HG03432 (cell line): ENCODE data around the gene TMPO.
"Not testable (repeated sequence)": the region's sequence is repeated elsewhere in the genome, so short reads cannot be mapped to it uniquely, and the experiment has no call there.

Experiments
- ATAC-seq: cut with Tn5 transposase; IDR thresholded peaks from one replicate; pipeline ENCODE4 v1.9.1; 2021; ENCODE audit warnings: mild to moderate bottlenecking, moderate library complexity; ENCODE audit not compliant: unreplicated experiment

TMPO gene

DNA sequence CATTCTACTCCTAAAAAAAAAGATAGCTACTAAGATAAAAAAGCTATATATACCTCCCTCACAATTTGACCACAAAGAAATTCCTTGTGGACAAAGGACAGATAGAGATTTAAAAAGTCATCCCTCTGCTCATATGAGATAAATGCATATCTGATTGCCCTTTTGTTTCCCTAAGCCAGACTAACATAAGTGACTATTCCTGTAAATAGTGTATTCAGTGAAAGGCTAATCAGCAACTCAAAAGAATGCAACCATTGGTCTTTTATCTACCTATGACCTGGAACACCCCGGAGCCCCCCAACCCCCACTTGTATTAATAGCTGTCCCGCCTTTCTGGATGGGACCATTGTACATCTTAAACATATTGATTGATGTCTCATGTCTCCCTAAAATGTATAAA is 6.3 kb upstream of the TMPO start:
- ATAC-seq, result no peak

DNA sequence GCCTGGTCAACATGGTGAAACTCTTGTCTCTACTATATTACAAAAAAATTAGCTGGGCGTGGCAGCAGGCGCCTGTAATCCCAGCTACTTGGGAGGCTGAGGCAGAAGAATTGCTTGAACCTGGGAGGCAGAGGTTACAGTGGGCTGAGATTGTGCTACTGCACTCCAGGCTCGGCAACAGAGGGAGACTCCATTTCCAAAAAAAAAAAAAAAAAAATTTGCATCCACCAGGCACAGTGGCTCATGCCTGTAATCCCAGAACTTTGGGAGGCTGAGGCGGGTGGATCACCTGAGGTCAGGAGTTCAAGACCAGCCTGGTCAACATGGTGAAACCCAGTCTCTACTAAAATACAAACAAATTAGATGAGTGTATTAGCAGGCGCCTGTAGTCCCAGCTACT is 3.6 kb upstream of the TMPO start:
- not testable (repeated sequence) for ATAC-seq

DNA sequence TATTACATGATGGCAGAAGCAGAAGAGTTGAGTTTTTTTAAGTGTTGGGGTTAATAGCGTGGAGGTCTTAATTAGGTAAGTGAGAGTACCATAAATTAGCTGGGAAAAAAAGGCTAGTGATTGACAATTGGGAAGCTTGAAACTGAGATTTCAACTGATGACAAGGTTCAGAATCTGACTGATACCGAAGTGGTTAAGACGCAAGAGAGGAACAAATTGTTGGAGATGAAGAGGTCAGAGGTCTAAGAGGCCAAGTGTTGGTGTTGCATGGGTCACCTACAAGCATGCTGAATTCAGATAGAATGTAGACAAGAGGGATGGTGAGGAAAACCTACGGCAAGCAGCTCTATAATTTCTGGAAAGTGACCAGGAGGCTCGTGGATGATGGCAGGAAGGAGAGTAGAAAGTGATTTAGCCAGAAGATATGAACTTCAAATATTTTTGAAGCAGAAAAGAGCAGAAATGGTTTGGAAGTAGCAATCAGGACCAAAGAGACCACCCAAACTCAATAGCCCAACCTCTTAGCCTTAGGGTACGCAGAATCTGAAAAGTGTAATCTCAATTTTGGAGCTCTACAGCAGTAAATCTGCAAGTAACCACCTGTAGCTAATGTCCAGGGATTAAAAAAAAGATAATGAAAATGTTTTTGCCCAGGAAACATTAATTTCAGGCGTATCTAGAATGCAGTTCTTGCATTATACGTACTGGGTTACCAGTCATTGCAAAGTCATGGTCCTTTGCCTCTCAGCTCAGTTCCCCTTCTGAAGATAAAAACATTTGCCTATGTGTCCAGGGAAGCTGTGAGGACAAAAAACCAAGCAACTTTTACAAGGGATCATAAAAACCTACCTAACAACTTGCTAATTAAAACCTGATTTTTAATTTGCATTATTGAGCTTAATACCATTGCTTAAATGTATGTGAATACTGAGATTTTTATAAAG is 1.7 kb upstream of the TMPO start:
- ATAC-seq, result no peak

- ATAC-seq, result no peak
Observed at GRCh38 chr12:98514982-98515286, 456 bp upstream of the TMPO start.

- ATAC-seq, result peak; percentile 63
Observed at GRCh38 chr12:98516111-98516873, 902 bp downstream of the TMPO start.

- no peak for ATAC-seq
Observed at GRCh38 chr12:98519257-98519907, 4.0 kb downstream of the TMPO start.

DNA sequence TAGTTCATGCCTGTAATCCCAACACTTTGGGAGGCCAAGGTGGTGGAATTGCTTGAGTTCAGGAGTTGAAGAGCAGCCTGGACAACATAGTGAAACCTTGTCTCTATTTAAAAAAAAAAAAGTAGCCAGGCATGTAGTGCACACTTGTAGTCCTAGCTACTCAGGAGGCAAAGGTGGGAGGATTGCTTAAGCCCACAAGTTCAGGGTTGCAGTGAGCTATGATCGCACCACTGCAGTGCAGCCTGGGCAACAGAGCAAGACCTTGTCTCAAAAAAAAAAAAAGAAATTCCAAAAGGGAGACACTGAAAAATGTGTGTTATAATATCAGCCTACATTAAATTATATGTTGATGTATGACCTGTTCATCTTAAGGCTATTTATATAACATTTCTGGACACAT is 14.7 kb downstream of the TMPO start:
- no peak for ATAC-seq

- no peak for ATAC-seq
Observed at GRCh38 chr12:98532687-98533304, 17.4 kb downstream of the TMPO start.

DNA sequence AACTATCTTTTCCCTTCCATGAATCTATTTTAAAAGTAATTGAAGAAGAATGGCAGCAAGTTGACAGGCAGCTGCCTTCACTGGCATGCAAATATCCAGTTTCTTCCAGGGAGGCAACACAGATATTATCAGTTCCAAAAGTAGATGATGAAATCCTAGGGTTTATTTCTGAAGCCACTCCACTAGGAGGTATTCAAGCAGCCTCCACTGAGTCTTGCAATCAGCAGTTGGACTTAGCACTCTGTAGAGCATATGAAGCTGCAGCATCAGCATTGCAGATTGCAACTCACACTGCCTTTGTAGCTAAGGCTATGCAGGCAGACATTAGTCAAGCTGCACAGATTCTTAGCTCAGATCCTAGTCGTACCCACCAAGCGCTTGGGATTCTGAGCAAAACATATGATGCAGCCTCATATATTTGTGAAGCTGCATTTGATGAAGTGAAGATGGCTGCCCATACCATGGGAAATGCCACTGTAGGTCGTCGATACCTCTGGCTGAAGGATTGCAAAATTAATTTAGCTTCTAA is 18.4 kb downstream of the TMPO start:
- ATAC-seq, result no peak

- ATAC-seq, result no peak
Observed at GRCh38 chr12:98538031-98538430, 22.6 kb downstream of the TMPO start.

DNA sequence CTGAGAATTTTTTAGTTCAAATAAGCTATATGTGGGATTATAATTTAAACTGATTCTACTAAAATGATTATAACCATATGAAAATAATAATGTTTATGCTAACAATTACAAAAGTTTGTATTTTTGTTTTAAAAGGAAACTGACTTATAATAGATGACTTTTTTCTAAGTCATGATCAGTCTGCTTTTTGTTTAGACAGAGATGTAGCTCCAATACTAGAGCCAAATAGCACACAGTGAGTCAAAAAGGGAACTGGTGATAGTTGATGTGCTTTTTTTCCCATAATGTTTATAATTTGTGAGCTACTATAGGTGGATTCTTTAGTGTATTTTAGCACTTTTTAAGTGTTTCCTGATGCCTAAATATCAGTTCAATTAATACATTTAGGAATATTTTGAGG is 28.3 kb downstream of the TMPO start:
- ATAC-seq, result no peak

DNA sequence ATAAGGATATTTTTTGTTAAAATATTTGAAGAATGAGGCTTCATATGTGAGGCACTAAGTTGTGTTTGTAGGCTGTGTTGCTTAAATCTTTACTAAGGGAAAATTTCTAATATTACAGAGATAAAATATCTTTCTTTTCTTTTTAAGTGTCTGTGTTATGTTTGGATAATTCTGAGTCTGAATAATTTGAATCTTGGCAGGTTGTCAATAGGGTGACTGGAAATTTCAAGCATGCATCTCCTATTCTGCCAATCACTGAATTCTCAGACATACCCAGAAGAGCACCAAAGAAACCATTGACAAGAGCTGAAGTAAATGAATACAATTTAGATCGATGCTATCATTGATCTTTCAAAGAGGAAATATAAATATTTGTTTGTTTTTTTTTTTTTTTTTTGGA is 29.4 kb downstream of the TMPO start:
- ATAC-seq, result no peak

DNA sequence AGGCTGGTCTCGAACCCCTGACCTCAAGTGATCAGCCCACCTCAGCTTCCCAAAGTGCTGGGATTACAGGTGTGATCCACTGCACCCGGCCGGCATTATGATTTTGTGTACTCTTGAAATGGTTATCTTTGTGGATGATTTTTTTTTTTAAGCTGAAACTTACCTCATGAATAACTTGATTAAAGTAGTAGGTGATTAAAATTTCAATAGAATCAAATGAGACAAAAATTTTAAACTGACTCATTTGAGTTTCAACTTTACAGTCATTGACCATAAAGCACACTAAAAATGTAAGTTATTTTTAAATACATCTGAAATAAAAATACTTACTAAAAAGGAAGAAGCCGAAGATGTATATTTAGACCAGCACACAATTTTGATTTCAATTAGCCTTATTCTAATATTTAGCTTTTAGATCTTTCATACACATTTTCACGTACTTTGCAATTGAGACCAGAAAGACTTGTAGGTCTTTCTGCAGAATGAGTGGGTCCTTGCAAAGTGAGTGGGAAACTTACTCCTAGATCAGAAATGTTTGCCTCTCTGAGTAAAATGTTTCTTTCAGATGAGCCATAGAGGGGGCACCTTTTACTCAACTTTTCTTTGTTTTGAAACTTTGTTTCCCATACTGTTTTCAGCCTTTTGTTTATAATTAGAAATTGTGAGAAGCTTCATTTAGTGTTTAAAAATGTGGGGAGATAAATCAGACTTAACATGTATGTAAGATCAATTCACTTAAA is 34.2 kb downstream of the TMPO start:
- ATAC-seq, result no peak

- no peak for ATAC-seq
Observed at GRCh38 chr12:98551787-98552186, 36.4 kb downstream of the TMPO start.

DNA sequence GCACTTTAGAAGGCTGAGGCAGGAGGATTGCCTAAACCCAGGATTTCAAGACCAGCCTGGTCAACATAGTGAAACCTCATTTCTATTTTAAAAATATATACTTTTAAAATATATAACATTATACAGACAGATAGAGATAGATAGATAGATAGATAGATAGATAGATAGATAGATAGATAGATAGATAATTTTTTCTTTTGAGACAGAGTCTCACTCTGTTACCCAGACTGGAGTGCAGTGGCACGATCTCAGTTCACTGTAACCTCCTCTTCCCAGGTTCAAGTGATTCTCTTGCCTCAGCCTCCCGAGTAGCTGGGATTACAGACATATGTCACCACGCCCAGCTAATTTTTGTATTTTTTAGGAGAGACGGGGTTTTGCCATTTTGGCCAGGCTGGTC is 42.7 kb downstream of the TMPO start:
- ATAC-seq, result not testable (repeated sequence)

- ATAC-seq, result no peak
Observed at GRCh38 chr12:98559666-98560065, 44.3 kb downstream of the TMPO start.

GRCh38 chr12:98561846-98562245 is 46.5 kb downstream of the TMPO start:
- ATAC-seq, result no peak

- ATAC-seq, result no peak
Observed at GRCh38 chr12:98572010-98572409, 56.6 kb downstream of the TMPO start.

DNA sequence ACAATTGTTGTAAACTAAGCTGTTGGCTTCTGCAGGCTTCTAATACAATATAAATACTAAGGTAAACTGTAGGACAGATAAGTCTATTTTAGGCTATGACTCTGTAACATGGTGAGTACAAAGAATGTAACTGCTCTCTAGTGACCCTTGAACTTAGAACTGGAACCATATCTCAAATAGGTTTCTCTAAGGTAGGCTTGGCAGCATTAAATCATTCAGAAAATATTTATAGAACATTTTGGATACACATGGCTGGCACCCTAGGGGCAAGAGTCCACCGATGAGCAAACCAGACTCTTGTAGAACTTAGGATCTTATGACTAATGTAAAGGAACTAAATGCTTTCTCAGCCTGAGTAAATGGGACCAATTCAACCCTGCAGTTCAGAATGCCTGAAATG is 58.7 kb downstream of the TMPO start:
- ATAC-seq, result no peak

DNA sequence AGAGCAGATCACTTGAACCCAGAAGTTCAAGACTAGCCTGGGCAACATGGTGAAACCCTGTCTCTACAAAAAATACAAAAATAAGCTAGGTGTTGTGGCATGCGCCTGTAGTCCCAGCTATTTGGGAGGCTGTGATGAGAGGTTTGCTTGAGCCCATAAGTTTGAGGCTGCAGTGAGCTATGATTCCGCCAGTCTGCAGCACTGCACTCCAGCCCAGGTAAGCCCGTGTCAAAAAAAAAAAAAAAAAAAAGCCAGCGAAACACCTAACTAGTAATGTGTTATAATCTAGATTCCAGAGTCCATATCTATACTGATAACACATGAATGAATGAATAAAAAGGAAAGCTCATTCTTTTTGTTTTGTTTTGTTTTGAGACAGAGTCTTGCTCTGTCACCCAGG is 59.6 kb downstream of the TMPO start:
- ATAC-seq, result no peak
